Stimulated activated CD4-positive, alpha-beta T cell treated with anti-CD3 and anti-CD28 coated beads, Interleukin-15, amount 100 ng/mL, for 1 hour (primary cell): ENCODE results near the gene VAPB.
"Not testable (repeated sequence)": the region's sequence is repeated elsewhere in the genome, so short reads cannot be mapped to it uniquely, and the experiment has no call there.

Experiments used
- DNase-seq, 2 donors: peaks; one replicate each; pipeline ENCODE4 v3.0.0-alpha.2; 2020; ENCODE audit warnings: low read depth in 1 of 2, low spot score in 1 of 2

VAPB gene

GRCh38 chr20:58388882-58389323, at the start of gene VAPB:
Gene VAPB, plus strand, starts transcription at chr20:58389229. Its CDS starts 231 bp downstream, at chr20:58389460.
- DNase-seq: peak; percentile 95 to 97

DNA sequence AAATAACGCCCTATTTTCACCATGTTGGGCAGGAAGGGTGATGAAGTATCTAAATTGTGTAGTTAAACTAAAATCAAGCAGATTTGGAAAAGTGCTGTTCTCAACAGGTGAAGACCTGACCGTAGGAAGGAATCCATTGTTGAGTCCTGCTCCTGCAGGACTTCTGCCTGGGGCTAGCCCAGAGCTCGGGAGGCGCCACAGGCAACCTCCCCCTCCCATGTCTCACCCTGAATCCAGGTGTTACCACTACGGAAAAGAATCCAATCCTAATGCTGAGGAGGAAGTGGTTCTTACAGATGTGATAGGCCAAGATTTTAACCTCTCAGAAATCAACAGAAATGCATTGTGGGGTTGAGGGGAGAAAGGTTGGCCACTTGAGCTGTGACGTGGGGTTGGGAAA, 49.3 kb upstream of the VAPB start:
- no peak for DNase-seq

DNA sequence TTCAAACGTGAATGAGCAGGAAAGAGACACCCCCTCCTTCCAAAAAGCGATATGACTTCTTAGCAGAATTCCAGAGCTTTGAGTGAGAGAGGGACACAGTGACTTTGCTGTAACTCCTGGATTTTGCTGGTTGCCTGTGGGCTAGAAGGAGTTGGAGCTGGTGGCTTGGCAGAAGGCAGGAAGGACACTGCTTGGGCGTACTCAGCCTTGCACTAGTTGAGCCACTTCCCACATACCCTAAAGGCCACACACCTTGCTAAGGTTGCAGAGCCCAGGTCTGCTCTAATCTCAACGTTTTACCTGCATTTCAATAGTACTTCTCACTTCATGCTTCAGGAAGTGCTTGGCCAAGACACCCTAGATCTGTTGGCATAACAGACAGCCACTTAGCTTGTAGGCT, 48.9 kb upstream of the VAPB start:
- no peak for DNase-seq

- DNase-seq: no peak
These were observed 48.2 kb upstream of the VAPB start for GRCh38 chr20:58340853-58341252.

DNA sequence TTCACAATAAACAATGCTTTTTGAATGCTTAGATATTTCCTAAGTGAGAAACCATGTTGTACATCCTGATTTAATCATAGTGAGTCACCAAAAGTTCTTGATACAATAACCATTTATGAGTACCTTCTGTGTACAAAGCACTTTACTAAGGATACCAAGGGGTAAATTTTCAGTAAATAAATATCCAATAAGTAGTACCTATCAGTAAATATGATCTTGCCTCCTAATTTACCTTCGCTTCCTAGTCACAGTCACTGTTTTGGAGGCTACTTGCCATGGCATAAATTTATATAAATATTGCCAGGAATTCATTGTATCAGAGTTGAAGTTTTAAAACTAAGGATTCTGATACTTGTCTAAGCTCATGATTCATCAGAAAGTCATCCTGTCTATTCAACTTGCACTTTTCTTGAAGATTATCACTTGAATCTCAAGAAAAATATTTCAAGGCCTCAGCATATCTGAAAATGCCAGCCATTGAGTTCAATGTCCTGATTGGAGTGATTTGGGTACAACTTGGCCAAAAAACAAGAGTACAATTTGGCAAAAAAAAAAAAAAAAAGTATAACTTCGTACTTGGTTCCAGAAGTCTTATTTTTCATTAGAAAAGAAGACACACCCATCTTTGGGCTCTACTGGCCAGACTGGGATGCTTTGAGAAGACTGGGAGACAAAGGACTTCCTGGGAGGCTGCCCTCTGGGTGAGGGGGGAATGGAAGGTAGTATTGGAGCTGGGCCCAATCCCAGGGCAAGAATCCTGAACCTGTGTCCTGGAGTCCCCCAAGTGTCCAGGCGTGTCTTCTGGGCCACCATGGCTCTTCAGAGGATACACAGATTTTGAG, 46.7 kb upstream of the VAPB start:
- no peak for DNase-seq

DNA sequence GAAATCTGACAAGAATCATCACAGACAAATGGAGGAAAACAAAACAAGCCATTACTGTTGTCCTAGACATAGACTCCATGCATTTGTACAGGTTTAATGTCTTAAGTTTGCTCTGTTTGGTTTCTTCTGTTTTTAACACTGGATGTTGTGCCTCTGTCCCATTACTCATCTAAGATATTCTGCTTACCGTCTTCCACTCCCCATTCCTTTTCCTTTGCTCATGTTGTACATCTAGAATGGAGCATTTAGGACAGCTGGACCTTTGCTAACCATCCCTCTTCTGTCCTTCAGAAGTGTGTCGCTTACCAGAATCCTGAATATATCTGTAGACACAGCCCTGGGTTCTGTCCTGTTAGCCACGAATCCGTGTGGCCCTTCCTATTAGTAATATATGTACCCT, 44.3 kb upstream of the VAPB start:
- DNase-seq: no peak

- DNase-seq: no peak
These were observed 39.5 kb upstream of the VAPB start for GRCh38 chr20:58349570-58349969.

DNA sequence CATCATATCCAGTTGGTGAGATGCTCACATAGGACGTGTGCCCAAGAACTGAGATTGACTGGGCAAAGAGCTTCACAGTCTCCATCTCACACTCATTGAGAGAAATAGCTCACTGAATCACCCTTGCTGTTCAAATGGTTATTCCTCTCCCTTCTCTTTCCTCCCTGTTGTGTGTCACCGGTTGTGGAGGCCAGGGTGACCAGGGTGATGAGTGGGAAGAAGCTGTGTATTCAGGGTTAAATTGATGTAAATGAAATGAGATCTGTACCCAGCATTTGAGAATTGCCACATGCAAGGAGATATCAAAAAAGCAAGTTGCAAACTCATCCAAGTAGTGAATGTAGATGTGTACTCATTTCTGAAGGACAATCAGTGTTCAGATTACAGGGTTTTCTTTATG, 36.6 kb upstream of the VAPB start:
- DNase-seq: no peak

DNA sequence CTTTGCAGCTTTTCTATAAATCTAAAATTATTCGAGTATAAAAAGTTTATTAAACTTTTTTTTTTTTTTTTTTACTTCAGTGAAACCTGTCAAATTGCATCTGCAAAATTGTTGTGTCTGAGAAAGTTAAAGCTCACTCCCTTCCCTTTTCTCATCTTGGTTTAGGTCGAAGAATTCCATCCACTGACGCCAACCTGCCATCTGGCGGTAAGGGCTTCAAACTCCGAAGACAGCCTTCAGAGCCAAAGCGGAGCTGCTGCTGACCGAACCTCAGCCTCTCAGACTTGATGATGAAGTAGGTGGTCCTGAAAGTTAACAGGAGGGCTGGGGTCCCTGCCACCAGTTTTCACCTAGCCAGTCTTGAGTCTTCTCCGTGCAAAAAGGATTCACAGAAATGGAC, 29.6 kb upstream of the VAPB start:
- no peak for DNase-seq

DNA sequence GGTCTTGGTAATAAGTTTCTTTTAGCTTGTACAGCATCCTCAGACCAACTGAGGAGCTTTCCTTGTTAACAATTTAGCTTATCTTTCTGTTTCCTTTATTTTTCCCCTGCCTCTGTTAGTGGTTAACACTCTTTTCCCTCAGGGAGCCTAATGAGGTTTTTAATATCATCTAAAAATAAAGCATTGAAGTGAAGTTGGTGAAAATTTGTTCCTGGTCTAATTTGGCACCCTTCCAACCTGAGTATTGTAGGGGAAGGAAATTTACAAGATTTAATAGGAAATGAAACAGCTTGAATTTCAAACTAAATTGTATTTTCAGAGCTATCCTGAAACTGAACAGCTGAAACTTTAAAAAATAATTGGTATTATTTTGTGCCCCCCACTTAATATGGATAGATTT, 28.1 kb upstream of the VAPB start:
- DNase-seq: no peak

DNA sequence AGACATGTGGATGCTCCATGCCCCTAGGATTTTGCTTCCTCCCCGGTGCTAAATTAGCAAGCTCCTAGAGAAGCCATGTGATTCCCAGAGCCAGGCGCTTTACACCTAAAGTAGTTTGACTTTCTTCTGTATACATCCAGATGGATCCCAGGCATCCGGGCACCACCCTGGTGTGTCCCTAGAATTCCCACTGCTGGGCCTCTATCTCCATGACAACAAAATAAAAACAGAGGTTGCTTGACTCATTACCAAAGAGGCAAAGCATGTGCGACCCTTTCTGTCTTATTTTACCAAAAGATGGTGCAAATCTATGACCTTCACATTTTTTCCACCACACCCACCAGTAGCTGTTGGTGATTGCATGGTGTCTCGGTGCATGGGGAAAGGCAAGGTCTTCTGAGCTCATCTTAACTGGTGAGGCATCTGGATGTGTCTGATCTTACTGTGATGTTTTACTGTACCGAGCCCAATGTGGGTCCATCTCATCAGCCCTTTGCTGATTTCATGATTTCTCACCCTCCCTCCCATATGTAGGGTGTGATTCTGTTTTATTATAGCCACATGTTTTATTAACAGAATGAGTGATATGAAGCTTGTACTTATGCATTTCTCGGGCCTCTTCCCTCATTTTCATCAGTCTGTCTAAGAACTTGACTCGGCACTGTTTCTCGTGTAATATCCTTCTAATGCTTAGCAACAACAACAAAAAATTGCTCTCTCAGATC, 27.4 kb upstream of the VAPB start:
- DNase-seq: no peak

DNA sequence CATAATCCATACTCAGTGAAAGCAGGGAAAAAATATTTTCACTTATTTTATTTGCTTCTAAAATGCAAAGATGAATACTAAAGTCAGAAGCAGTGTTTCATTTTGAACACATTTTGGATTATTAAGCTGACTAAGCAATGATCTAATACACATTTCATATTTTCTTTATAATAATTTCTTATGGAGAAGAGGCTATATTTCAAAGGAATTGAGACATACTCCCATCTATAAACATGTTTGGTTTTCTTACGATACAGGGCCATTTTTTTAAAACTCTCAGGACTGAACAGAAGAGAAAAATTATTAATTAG, 26.9 kb upstream of the VAPB start:
- DNase-seq: no peak

DNA sequence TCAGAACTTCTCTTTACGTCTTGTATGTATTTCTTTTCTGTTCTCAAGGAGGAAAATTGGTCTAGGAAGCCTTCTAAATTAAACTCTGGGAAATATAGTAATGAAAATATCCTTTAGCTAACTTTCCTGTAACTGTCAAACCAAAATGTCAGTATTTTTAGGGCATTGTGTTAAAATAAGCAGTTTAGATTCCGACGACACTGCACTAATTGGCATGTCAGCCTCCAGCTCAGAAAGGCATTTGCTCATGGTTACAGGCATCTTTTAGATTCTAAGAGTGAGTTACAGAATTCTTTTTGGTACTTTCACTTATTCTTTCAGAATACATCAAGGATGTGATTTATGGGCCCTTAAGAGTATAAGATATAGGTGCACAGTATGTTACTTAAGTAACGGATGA, 26.1 kb upstream of the VAPB start:
- no peak for DNase-seq

DNA sequence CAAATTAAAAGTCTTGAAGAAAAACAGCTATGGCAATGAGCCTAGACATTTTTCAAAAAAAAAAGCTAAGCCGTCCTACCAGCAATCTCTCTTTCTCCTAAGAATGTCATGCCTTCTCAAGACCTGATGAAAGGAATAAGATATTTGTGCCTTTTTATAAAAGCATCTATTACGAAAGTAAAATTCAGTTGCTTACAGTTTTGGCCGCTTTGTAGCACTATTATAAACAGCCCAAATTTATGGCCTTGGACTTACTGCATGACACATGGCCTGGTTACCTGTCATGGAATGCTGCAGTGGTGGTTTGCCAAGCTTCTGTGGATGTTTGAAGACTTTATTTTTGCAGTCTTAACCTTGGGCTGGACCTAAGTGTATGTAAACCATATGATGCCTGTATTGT, 22.2 kb upstream of the VAPB start:
- no peak for DNase-seq

DNA sequence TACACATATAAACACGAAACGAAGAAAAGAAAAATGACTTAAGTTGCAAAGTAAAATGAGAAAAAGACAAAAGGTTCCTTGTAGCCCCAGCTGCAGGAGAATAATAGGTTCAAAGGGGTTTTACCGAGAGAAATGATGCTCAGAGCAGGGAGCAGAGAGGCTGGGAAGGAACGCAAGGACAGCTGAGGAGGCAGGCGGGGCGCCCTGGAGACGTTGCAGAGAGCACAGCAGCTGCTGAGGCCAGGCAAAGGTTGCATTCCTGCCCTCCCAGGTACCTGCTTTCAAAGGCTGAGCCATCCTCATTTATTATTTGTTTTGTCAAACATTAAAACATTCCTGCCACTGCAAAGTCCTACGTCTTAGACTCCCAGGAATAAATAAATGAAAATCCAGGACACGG, 16.2 kb upstream of the VAPB start:
- DNase-seq: no peak

DNA sequence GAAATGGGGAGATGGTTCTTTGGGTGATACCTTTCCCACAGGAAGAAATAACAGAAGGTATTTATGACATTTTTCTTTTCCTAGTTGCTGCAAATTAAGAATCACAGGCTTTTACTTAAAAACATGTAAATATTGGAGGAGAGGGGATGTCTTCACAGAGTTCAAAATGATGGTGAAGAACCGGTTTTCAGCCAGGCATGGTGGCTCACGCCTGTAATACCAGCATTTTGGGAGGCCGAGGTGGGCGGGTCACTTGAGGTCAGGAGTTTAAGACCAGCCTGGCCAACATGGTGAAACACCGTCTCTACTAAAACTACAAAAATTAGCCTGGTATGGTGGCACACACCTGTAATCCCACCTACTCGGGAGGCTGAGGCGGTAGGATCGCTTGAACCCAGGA, 15.7 kb upstream of the VAPB start:
- DNase-seq: not testable (repeated sequence)

DNA sequence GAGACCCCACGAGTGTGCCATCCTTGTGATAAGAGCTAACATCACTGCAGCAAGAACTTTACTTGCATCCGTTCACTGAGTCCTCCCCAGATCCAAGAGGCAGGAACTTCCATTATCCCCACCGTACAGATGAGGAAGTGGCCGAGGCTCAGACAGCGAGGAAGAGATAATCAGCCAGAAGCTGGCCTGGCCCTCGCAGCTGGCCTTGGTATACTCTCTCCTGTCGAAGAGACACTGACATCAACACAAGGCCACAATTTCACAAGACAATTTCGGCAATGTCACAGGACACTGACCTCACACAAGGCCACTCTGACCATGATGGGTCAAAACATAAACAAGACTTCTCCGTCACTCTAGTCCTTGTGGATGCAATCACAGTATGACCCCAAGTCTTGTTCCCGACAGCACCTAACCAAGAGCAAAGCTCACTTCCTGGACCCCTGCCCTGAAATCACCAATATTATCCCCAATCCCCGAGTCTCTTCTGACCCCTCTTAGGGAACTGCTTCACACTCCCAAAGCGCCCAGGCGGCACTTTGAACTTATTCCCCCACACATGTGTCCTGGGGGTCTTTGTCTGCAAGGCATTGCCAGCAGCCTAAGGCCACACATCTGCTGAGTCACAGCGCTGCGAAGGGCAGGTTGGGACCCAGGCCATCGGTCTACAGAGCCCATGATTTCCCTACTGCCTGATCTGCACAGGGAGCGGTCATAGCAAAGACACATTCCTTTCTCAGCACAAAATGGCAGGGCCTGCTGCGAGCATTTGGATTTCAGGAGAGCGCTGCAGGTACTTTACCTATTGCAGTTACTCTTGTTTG, 14.8 kb upstream of the VAPB start:
- DNase-seq: no peak

DNA sequence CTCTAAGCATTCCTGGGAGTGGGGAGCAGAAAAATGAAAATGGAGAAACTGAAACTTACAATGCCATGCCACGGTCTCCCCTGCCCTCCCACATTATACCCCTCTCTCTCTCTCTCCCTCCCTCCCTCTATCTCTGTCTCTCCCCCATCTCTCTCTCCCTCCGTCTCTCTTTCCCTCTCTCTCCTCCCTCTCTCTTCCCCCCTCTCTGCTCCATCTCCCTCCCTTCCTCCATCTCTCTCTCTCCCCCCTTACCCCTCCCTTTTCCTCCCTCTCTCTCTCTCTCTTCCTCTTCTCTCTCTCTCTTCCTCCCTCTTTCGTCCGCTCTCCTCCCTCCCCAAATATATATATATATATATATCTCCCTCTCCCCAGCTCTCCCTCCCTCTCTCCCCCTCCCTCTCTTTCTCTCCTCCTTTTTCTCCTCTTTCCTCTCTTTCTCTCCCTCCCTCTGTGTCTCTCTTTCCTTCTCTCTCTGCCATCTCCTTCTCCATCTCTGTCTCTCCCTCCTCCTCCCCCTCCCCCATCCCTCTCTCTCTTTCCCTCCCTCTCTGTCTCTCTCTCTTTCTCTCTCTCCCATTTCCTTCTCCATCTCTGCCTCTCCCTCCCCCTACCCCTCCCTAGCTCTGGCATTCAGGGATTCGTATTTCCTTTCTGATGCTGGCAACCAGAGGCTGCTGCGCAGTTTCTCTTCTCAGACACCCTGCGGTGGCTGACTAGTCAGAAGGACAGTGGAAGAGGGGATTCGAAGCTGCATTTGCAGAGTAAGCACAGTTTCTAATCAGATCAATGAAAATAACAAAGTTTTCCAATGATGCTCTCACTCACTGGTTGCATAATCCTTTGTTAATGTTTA, 13.9 kb upstream of the VAPB start:
- no peak for DNase-seq

DNA sequence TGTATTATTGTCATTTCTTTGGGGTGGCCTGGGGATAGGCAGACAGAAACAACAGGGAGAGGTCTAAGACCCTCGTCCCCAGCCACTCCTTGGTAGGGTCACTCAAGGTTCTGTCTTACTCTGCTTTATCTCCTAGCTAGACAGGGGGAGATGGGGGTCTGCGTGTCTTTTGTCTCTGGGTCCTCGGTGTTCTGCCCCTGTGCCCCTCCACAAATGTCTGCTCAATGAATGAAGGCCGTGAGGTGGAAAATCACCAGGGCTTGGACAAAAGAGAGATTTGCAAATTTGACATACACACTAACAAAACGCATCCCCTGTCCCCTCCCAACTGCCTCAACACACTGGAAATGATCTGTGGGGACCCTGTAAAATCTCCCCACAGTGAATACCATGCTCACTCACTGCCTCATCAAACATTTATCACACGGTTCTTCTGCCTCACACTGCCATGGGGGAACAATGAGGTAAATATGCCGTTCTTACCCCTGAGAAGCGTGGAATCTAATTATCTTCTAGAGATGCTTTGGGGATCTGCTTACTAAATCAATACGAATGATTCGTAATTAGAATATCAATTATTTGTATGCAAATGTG, 13.2 kb upstream of the VAPB start:
- no peak for DNase-seq

- no peak for DNase-seq
These were observed 12.0 kb upstream of the VAPB start for GRCh38 chr20:58377017-58377416.
